GM18867 (cell line): Measurements from ENCODE around the gene APMAP.

Experiments used
- ATAC-seq: cut with Tn5 transposase; IDR thresholded peaks from one replicate; pipeline ENCODE4 v1.9.1; 2021; ENCODE audit warnings: mild to moderate bottlenecking, moderate library complexity; ENCODE audit not compliant: unreplicated experiment

Gene APMAP

DNA sequence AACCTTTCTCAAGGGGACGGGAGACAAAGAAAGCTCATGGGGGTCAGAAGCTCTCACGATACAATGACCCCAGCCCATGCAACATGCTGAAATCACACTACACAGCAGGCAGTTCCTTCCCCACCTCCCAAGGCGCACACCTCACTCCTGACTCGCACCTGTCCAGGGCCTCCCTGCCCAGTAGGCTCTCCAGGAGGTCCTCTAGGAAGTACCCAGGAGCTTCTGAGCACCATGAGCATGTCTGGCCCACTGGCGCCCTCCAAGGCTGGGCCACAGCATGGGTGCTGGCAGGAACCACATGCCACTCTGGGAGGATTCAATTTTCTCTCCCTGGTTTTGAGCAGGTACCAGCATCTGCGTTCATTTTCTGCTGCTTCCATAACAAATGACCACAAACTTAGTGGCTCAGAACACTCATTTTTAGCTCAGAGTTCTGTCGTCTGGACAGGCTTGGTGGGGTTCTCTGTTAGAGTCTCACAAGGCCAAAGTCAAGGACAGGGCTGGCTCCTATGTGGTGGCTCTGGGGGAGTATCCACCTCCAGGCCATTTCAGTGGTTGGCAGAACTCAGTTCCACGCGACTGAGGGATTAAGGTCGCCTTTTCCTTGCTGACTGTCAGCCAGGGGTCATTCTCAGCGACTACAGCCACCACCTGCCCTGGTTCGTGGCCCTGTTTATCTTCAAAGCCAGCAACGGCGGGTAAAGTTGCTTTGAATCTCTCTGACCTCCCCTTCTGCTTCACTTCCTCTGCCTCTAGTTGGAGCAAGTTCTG, 32.7 kb upstream of the APMAP start:
- ATAC-seq = no peak

DNA sequence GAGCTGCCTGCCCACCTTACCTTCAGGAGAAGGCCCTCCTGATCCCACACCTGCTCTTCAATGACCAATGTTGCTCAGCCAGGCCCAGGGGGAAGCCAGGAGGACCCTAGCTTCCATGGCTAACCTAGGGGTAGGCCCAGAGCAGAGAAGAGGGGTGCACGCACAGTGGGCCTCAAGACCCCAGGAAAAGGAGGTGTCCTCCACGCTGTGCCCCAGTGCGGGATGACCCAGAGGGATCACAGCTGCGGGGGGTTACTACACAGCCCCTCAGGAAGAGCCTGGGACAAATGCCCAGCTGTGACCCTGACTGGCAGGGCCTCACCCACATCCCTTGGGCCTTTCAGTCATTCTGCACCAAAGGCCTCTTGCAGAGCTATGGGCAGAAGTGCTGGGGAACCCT, 31.6 kb upstream of the APMAP start:
- ATAC-seq = no peak

DNA sequence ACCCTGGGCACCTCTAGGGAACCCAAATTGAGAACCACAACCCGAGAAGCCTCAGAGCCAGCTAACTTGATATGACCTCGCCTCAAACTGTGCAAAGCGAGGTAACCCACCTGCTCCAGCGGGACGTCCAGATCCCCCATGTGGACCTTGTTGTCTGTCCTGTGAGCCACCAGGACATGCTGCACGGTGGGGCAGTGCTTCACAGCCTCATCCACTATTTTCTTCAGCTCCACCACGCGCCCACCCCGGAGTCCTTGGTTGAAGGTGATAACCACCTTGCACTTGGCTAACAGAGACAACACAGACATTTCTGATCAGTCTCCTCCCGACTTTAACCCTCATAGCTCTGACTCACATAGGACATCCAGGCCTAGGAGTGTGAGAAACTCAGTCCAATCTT, 30.8 kb upstream of the APMAP start:
- no peak for ATAC-seq

DNA sequence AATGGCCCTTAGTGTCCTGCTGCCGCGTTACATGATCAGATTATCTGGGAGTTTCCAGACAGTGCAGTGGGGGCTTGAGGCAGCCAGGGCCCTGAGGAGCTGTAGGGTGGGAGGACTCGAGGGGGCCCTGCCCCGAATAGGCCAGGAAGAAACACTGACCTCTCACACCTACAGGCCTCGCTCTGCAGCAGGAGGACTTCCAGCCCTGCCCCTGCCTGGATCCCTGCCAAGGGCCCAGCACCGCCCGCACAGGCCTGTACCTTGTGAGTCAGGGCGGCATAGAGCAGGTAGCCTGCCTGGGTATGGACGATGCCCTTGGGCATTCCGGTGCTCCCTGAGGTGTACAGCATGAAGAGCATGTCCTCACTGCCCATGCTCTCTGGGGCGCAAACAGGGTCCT, 30.1 kb upstream of the APMAP start:
- no peak for ATAC-seq

DNA sequence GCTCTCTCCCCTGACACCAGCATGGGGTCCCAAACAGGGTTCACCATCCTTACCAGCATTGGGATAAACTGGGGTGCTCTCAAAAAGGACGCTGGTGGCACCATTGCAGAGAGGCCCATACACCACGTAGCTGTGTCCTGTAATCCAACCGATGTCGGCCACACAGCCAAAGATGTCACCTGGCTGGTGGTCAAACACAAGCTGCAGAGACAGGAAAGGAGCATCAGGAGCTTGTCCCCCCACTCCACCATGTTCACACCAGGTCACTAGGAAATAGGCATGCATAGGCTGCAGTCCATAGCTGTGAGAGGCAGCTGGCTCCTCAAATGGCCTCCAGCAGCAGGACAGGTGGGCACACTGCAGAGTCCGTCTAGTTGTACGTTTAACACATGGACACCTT, 28.8 kb upstream of the APMAP start:
- ATAC-seq = no peak

DNA sequence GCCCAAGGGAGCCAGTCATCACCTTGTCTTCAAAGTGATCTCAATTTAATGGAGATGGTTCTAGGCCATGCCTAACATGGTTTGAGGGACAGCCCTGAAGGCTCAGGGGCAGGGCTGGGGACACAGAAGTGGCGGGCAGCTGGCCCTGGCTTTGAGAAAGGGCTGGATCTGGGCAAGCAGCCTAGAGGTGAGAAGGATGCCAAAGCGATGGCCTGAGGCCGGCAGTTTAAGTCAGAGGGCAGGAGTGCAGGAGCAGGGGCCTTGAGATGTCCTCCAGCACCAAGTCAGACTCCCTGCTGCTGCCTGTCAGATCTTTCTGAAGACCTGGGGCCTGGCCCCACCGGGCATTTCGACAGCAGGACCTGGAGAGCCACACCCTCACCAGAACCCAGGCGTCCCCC, 28.4 kb upstream of the APMAP start:
- ATAC-seq = no peak

DNA sequence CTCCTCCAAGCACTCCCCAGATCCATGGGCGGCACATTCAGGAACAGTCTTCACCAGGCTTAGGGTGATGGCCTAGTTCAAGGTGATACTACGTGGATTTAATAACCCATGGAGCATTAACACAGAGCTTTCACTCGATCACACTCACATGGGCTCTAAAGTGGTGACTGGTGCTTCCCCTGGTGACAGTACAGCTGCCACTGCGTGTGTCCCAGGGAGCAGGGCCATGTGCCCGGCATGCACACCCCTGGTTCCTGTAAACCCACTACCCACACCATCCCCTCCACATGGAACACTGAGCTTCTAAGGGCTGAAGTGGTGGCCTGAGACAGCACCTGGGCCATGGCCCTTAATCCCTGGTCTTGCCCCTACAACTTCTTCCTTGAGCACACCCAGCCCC, 27.8 kb upstream of the APMAP start:
- ATAC-seq = no peak

DNA sequence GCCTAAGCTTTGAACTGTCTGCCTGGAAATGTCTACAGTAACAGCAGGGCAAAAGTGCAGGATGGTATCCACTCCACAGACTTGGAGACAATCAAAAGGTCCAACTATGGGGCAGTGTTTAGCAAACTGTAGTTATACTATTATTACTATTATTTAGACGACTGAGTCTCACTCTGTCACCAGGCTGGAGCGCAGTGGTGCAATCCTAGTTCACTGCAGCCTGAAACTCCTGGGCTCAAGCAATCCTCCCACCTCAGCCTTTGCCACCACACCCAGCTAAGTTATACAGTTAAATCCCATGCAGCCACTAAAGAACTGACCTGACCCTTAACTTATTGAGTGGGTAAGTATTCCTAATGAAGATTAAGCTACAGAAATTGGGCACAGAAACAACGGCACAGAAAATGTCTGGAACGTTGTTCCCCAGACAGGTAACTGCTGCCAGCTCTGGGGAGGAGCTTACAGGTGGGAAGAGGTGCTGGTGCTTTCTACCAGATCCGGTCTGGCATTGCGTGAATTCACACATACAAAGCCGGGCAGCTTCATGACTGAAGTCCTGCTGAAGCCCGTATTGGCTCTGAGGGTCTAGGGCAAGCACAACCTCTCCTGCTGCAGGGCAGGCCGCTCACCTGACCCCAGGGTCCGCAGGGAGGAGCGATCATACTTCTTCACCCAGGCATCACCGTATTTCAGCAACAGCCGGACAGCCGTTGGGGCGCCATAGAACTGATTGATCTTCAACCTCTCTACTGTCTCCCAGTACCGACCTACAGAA, 27.0 kb upstream of the APMAP start:
- ATAC-seq = no peak

DNA sequence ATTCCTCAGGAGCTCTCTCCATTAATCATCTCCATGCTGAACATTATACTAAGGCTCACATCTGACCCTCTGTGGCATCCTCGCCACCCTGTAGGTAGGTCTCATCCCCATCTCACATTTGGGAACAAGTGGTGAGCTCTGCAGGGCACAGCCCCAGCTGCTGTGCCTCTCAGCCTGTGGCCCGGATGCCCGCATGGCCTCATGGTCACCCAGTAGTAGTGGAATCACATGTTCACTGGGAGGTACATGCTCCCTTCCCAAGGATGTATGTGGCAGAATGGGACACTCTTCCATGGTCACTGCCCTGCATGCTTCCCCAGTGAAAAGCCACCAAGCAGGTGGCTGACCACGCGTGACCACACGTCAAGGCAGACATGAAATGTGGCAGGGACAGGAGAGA, 26.3 kb upstream of the APMAP start:
- ATAC-seq = no peak

DNA sequence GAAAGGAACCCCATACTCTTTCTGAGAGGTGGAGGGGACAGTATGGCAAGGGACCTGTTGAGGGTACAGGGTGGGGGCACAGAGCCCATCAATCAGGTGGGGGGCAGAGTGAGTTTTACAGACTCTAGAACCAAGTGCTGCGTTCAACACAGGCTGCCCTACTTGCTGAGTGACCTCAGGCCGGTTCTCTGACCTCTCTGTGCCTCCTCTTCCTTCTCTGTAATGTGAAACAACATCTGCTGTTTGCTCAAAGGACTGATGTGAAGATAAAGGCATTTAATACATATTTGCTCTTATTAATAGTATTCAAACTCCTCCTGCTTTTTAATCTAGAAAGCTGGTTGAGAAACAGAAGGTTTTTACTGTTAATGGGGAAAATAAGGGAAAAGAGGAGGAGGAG, 25.9 kb upstream of the APMAP start:
- no peak for ATAC-seq

DNA sequence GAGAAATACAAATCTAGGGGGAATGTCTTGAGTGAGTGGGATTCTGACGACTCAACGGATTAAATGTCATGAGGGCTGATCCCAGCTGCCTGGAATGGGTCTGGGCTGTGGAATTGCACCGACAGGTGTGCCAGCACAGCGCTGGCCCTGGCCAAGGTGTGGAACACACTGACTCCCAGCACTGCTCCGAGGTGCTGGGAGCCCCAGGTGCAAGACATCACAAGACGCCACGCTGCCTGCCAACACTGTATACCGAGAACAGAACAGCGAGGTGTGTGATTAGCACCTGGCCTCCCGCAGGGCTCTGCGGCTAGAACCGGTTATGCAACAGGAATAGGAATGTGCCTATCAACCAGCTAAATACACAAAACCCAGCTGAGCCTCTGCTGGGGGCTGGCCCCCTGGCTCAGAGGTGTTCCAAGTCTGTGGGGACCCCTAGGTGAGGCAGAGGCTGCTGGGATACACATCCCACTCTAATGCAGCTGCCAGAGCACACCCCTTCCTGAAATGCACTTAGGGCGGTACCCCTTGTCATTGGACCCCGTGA, 24.8 kb upstream of the APMAP start:
- no peak for ATAC-seq

DNA sequence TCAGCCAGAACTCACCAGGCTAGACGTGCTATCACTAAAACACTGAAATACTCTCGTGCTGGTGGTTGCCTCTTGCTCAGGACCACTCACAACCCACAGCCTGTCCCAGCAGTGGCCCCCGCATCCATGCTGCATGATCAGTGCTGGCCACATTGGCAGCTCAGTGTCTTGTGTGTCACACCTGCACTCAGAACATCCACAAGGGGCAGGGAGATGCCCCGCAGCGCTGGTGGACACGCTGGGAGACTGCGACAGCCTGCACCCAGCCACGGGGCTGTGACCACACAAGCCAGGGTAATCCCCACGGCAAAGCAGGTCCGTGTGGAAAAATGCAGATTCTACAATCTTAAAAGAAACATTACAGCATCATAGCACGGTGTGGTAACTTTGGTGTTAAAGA, 23.9 kb upstream of the APMAP start:
- no peak for ATAC-seq

DNA sequence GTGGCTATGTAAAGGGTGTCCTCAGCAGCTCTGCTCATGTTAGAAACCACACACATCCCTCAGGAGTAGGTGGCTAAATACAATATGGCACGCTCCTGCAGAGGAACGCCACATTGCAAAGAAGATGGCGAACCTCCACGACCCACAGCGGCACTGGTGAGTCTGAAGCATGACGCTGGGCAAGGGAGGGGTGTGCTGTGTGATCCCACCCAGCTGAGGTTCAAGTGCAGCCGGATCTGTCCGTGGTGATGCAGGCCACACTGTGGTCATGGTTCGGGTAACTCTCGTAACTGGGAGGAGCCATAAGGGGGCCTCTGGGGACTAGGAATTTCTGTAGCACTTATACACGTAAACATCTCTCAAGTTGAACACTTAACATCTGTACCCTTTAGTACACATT, 23.4 kb upstream of the APMAP start:
- no peak for ATAC-seq

DNA sequence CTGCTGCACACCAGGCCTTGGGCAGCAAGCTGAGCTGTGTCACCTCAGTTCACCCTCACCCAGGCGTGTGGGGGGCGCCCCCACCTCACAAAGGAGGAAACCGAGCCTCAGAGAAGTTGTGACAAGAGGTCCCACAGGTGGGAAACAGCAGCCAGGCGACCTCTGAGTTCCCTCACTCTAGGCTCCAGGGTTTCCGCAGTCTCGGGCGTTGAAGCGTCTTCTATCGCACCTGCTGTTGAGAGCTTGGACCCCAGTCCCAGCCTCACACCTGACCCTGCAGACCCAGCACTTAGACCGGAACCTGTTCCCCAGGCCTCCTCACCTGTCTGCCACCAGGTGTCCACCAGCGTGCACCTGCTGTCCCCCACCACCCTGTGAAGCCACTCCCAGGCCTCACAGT, 22.3 kb upstream of the APMAP start:
- ATAC-seq = no peak

DNA sequence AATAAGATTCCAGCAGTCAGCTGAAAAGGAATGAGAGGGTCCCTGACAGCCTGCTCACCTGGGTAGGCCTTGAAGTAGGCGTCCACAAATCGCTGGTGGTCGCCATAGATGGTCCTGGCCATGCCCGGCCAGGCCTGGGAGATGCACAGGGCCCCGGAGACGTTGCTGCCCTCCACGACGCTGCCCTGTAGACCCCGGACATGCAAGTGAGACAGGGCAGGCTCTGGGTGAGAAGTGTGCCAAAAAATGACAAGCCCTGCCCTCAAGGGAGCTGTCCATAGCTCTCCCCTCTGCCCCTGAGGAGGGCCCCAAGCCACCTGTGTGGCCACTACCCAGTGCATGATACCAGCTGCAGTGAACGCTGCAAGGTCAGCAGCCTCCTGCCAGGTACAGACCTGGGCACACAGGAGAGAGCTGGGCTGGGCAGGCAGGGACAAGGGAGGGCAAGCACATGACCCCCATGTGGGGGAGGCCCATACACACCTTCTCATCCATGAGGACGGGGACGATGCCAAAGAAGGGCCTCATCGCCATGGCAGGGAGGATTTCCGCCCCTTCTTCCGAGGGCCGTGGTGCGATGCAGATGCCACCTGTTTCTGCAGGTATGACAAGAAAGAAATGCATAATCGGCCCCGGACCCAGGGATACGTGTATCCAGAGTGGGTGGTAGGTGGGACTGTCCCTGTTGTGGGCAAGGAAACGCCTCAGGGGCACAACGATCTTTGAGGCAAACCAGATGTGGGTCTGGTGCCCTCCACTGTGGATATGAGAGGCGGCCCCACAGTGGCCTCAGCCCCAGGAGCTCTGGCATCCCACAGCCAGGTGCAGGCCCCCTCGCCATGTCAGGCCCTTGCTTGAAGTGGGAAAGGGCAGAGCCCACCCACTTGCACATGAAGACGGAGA, 21.2 kb upstream of the APMAP start:
- no peak for ATAC-seq

DNA sequence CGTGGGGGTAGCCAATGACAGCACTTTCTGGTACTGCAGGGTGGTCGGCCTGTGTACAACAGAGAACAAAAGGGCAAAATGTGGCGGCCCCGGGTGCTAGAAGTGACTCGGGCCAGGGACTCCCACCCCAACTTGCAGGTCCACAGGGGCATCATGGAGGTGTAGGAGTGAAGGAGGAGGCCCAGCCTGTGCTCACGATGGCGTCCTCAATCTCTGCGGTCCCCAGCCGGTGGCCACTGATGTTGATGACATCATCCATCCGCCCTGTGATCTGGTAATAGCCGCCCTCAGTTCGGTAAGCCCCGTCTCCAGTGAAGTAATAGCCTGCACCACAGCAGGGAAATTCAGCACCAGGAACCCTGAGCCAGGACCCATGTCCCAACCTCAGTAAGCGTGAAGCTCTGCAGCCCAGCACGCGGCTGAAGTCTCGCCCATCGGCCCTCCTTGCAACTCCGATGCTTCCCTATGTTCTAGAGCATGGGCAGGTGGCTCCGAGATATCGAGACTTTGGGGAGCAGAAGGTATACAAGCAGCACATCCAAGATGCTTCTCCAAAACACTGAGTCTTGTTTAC, 20.2 kb upstream of the APMAP start:
- no peak for ATAC-seq

DNA sequence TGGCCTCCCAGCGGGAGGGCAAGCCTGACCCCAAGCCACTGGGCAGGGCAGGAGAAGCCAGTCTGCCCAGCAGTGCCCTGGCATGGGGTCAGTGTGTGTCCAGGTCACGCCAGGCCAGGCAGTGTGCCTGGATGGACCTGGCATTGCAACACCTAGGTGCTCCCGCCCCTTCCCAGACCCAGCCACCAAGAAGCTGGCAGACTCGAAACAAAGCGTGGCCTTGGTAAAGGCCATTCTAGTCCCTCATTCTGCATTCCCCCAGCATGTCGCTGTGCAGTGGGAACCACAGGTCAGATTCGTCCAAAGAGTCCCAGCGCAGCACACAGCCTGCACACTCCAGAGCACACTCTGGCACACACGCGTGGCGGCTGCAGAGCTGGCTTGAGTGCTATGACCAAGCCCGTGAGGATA, 19.3 kb upstream of the APMAP start:
- no peak for ATAC-seq

DNA sequence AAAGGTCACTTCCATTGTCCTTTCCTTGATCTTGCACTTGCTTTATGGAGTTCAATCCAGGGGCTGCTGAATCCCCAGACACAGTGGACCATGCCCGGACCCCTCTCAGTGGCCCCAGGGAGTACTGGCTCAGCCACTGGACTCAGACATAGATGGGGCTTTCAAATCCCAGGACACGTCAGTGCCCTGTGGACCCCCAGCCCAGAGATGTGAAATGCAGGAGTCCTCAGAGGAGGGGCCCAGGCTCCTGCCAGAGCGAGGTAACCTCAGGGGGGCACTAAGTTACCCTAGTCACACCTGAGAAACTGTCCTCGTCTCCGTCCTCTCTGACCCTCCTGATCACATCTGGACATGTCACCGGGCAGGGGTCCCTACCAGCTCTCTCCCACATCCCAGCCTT, 18.7 kb upstream of the APMAP start:
- ATAC-seq = no peak

DNA sequence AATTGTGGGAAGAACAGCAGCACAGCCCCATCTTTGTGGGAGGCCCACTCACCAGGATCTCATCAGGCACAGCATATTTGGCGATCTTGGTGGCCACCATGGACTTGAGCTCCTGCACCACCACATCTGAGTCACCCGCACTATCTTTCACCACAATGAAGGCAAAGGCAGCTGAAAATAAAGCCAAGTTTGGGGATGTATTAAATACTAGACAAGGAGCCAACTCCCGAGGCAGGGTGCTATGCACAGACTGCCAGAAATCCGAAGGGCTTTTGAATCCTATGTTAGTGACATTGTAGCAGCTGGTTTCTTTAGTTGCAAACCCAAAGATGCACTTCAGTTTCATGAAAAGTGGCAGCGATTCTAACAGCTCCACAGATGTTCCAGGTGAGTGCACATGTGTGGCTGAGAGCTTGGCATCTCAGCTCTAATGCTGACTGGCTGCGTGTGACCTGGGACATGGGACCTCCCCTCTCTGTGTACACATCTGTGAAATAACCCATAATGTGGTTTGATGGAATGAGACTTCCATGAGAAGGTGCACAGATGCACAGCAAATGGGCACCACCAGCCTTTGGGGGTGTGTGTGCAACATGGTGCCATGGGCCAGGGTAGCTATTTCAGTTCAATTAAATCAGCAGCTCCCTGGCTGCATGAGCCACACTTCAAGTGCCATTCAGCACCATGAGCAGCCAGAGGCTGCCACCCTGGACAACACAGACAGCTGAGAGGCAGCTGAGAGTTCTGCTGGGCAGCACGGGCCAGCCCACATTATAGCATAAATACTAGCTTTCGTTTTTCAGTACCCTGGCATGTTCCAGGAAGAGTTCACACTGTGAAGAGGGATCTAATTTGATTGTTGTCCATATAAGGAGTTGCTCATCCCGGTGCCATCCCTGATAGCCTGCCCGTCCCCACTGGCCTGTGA, 16.9 kb upstream of the APMAP start:
- no peak for ATAC-seq
